Smooth muscle cell (in vitro differentiated cells): Measurements from ENCODE around the gene F11R. TPM values are rescaled to one million over a fixed set of nuclear protein-coding genes. Genes with fewer than 3 reads are reported as not detected.
"Not testable (repeated sequence)": the region's sequence is repeated elsewhere in the genome, so short reads cannot be mapped to it uniquely, and the experiment has no call there.

ENCODE experiments used
- DNase-seq: peaks from one replicate; lab custom pipeline; 2025; ENCODE audit not compliant: unreplicated experiment; lab: John Stamatoyannopoulos, UW
- H2AFZ ChIP-seq: fragments of 200-600 bp; sonication (generic); 2 replicates; pipeline ENCODE4 v1.6.0; 2016; ENCODE audit warnings: antibody characterized with exemption, low read depth, mild to moderate bottlenecking
- H3F3A ChIP-seq: fragments of 200-600 bp; sonication (generic); 2 replicates; pipeline ENCODE4 v1.6.0; 2017; ENCODE audit warnings: antibody characterized with exemption, low read depth
- H3K27ac ChIP-seq: fragments of 200-600 bp; sonication (generic); 2 replicates; pipeline ENCODE4 v1.5.1; 2016; ENCODE audit warnings: low read depth, mild to moderate bottlenecking
- H3K27me3 ChIP-seq: fragments of 200-600 bp; sonication (generic); 2 replicates; pipeline ENCODE4 v1.6.1; 2016; ENCODE audit warnings: low read depth, mild to moderate bottlenecking
- H3K36me3 ChIP-seq: fragments of 200-600 bp; sonication (generic); 2 replicates; pipeline ENCODE4 v1.5.1; 2016; ENCODE audit warnings: low read depth
- H3K4me1 ChIP-seq: fragments of 200-600 bp; sonication (generic); 2 replicates; pipeline ENCODE4 v1.5.1; 2016; ENCODE audit warnings: low read depth
- H3K4me2 ChIP-seq: fragments of 200-600 bp; sonication (generic); 2 replicates; pipeline ENCODE4 v1.6.0; 2016; ENCODE audit warnings: mild to moderate bottlenecking
- H3K4me3 ChIP-seq: fragments of 200-600 bp; sonication (generic); 2 replicates; pipeline ENCODE4 v1.5.1; 2016; ENCODE audit warnings: mild to moderate bottlenecking
- H3K79me2 ChIP-seq: fragments of 200-600 bp; sonication (generic); 2 replicates; pipeline ENCODE4 v1.6.0; 2016; ENCODE audit warnings: low read depth, mild to moderate bottlenecking
- H3K9ac ChIP-seq: fragments of 200-600 bp; sonication (generic); 2 replicates; pipeline ENCODE4 v1.6.0; 2016; ENCODE audit warnings: low read depth
- H3K9me3 ChIP-seq: fragments of 200-600 bp; sonication (generic); replicated peaks from 2 replicates; pipeline ENCODE4 v1.5.1; 2016; ENCODE audit warnings: low read depth
- H4K20me1 ChIP-seq: fragments of 200-600 bp; sonication (generic); 2 replicates; pipeline ENCODE4 v1.6.0; 2016; ENCODE audit warnings: low read depth
- WGBS: methylation state at CpG from one replicate; pipeline ENCODE4 v1.1.7; 2016; ENCODE audit warnings: low lambda C conversion rate; 5-methylcytosine and 5-hydroxymethylcytosine counted together
- polyA plus RNA-seq: library from polyadenylated mRNA; unstranded; fragments of >200 nt; fragmentation: Nextera tagmentation; extraction: Ambion mirVana; gene quantifications from 2 replicates; pipeline ENCODE4 v1.2.1, GENCODE V29; 2016
- total RNA-seq: library from RNA; depleted of rRNA; stranded (reverse); fragments of >200 nt; gene quantifications from 2 replicates; pipeline ENCODE4 v1.2.3, GENCODE V29; 2014
- TF ChIP-seq, protein P1 (sequence below): fragments of 200-600 bp; sonication (generic); IDR thresholded peaks from 2 replicates; pipeline ENCODE4 v1.5.1; 2017; ENCODE audit warnings: borderline replicate concordance, mild to moderate bottlenecking, antibody characterized with exemption; ENCODE audit not compliant: insufficient read depth, poor library complexity, severe bottlenecking

Gene F11R
- total and polyA plus RNA-seq, 2 experiments from 2014 or later, result 26.4 to 57.8 TPM

DNA sequence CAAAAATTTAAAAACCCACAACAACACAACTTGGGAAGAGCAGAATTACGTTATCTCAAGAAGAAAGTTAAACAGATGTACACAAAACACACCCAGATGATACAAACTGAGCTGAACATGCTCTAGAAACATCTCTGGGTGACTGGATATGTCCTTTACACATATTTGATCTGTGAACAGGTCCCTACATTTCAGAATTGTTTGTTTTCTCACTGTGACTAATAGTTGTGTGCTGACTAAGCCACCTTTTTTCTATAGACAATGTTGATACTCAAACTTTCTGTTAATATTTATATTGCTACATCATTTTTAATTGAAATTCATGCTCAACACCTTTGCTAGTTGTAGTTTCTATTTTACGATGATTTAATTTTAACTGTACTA, 1.0 kb upstream of the F11R start:
- TF ChIP-seq, protein P1, sequence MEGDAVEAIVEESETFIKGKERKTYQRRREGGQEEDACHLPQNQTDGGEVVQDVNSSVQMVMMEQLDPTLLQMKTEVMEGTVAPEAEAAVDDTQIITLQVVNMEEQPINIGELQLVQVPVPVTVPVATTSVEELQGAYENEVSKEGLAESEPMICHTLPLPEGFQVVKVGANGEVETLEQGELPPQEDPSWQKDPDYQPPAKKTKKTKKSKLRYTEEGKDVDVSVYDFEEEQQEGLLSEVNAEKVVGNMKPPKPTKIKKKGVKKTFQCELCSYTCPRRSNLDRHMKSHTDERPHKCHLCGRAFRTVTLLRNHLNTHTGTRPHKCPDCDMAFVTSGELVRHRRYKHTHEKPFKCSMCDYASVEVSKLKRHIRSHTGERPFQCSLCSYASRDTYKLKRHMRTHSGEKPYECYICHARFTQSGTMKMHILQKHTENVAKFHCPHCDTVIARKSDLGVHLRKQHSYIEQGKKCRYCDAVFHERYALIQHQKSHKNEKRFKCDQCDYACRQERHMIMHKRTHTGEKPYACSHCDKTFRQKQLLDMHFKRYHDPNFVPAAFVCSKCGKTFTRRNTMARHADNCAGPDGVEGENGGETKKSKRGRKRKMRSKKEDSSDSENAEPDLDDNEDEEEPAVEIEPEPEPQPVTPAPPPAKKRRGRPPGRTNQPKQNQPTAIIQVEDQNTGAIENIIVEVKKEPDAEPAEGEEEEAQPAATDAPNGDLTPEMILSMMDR, result no peak
- H3K36me3 ChIP-seq, result no peaks in the 10 kb centered on the region
- peak overlapping the region; percentile 65 for H3K27ac ChIP-seq
- WGBS, result 89% methylated on average over 2 of the region's 2 CpGs
- peaks cover 11% of the 10 kb centered on the region for H3K4me1 ChIP-seq
- no peak overlapping the region for H2AFZ ChIP-seq
- no peak overlapping the region for H3K9ac ChIP-seq
- no peaks in the 10 kb centered on the region for H3F3A ChIP-seq
- H3K79me2 ChIP-seq, result peaks cover 17% of the 10 kb centered on the region
- H3K4me3 ChIP-seq, result peak overlapping the region; percentile 85
- H3K27me3 ChIP-seq, result no peaks in the 10 kb centered on the region
- H4K20me1 ChIP-seq, result peaks cover 7% of the 10 kb centered on the region
- H3K4me2 ChIP-seq, result peak overlapping the region; percentile 89
- no peaks in the 10 kb centered on the region for H3K9me3 ChIP-seq
- no peak for DNase-seq

DNA sequence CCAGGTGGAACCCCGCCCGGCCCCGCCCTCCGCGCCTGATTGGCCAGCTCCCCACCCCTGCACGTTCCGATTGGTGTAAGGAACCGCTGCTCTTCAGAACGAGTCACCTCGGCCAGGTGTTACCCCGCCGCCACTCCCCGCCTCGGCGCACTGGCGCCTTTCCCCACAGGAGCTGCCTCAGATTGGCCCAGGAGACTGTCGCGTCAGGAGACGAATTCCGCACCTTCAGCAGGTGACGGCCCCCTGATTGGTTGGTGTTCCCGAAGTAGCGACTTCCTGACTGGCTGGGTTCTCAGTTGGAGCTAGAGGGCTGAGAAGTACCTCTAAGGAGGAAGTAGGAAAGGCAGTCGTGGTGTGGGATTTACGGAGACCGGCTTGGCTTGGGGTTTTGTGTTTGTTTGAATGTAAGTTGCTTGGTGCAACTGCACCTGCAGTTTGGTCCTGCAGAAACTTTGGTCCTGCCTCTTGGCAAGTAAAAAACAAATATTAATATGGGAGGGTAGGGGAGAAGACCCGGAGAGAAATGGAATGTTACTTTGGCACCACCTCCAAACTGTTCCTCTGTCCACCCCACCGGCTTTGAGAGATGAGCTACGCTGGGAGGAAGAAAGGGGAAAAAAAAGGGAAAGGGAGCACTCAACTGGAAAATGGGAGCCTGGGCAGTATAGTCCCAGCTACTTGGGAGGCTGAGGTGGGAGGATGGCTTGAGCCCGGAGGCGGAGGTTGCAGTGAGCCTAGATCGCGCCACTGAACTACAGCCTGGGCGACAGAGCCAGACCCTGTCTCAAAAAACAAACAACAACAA, 415 bp upstream of the F11R start:
- H3K4me1 ChIP-seq, result peaks cover 11% of the 10 kb centered on the region
- peak; percentile 21 for DNase-seq
- H3K4me3 ChIP-seq, result peak overlapping the region; percentile 85
- peak overlapping the region; percentile 89 for H3K4me2 ChIP-seq
- TF ChIP-seq, protein P1, result no peak
- H2AFZ ChIP-seq, result peak overlapping the region; percentile 92
- H3K27me3 ChIP-seq, result no peaks in the 10 kb centered on the region
- WGBS, result 21% methylated on average over 24 of the region's 34 CpGs
- H4K20me1 ChIP-seq, result peaks cover 7% of the 10 kb centered on the region
- peaks cover 19% of the 10 kb centered on the region for H3K79me2 ChIP-seq
- peak overlapping the region; percentile 74 for H3K27ac ChIP-seq
- no peaks in the 10 kb centered on the region for H3K9me3 ChIP-seq
- H3K36me3 ChIP-seq, result no peaks in the 10 kb centered on the region
- no peaks in the 10 kb centered on the region for H3F3A ChIP-seq
- H3K9ac ChIP-seq, result peak overlapping the region; percentile 71

DNA sequence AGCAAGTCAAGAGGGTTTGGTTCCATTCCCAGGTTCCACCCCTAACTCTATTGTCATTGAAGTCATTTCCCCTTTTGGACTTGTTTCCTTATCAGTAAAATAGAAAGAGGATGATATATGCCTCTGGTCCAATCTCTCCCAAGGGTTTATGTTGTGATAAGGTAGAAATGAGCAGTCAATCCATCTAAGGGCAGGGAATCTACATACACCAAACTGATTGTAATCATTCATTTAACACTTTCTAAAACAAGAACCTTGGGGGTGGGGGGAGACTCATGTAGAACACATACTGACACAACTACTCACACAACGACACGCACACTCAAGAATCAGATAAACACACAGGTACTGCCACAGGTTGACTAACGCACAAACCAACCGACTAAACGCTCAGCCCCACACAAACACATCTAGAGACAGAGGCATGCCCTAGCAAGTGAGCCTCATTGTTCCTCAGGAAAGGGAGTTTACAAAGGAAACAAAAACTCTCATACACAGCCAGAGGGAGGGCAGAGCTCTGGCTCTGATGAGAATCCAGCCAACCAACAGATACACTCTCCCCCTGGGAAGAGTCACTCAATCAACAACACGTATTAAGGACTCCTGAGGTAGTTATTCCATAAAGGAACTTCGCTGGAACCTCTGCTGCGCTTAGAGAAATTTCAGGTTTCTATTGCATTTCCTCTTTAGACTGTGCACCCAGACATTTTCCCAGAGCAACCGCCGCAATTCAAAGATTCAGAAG, 1.0 kb downstream of the F11R start:
- Histone ChIP-seq H3K27me3 (no peaks in the 10 kb centered on the region), H3F3A (no peaks in the 10 kb centered on the region), H3K4me2 (peak overlapping the region; percentile 89), H4K20me1 (peaks cover 7% of the 10 kb centered on the region), H3K27ac (peak overlapping the region; percentile 74), H3K9ac (peak overlapping the region; percentile 71), H3K4me1 (peaks cover 11% of the 10 kb centered on the region), H3K4me3 (peak overlapping the region; percentile 85), H3K79me2 (peaks cover 32% of the 10 kb centered on the region), H2AFZ (peak overlapping the region; percentile 92), H3K9me3 (no peaks in the 10 kb centered on the region), H3K36me3 (no peaks in the 10 kb centered on the region)
- 12% methylated on average over 10 of the region's 10 CpGs for WGBS
- TF ChIP-seq, protein P1, result no peak
- DNase-seq, result no peak

DNA sequence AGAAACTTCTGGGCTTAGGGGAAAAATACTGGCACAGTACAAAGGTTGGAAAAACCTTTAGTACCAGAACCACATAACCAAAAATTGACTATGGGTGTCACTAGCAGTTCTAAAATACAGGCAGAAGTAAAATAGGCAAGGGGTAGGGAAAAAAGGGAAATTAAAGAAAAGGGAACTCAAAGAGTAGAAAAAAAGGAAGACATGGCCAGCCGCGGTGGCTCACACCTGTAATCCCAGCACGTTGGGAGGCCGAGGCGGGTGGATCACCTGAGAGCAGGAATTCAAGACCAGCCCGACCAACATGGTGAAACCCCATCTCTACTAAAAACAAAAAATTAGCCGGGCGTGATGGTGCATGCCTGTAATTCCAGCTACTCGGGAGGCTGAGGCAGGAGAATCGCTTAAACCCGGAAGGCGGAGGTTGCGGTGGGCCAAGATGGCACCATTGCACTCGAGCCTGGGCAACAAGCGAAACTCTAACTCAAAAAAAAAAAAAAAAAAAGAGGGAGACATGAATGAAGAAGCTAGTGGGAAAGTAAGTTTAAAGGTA, 1.8 kb downstream of the F11R start:
- not testable (repeated sequence) for H3K9me3 ChIP-seq, H3K36me3 ChIP-seq, H3K9ac ChIP-seq, H2AFZ ChIP-seq, DNase-seq, H4K20me1 ChIP-seq, H3F3A ChIP-seq, H3K27me3 ChIP-seq
- H3K4me1 ChIP-seq, result peaks cover 11% of the 10 kb centered on the region
- peaks cover 33% of the 10 kb centered on the region for H3K79me2 ChIP-seq
- 55% methylated on average over 15 of the region's 15 CpGs for WGBS
- peak overlapping the region; percentile 29 for H3K27ac ChIP-seq
- H3K4me3 ChIP-seq, result peak overlapping the region; percentile 85
- peak overlapping the region; percentile 89 for H3K4me2 ChIP-seq
